ENCODE measurements around the gene TNFRSF6B. TPM values are rescaled to one million over a fixed set of nuclear protein-coding genes. Genes with fewer than 3 reads are reported as not detected.

The TNFRSF6B gene
- polyA plus RNA-seq, 1 of the 3 experiments (the other 2 are of a cell fraction) = 9.4 TPM

- WGBS (ENCODE audit: low lambda C conversion rate) = 94% methylated on average over 5 of the region's 5 CpGs
- CTCF ChIA-PET = no interaction called here
These were observed 18.4 kb downstream of the TNFRSF6B start for GRCh38 chr20:63714858-63715257.

More at GRCh38 chr20:63714858-63715257, 18.4 kb downstream of the TNFRSF6B start:
- H4K20me1 ChIP-seq (ENCODE audit: insufficient read depth) = 0 out of 2 replicates have a peak, but pooled peaks cover 3% of the 10 kb centered on the region
- H3K9me3 ChIP-seq = peaks cover 7% of the 10 kb centered on the region
- H3F3A ChIP-seq (replicated peaks; ENCODE audit: insufficient read depth) = peaks cover 4% of the 10 kb centered on the region
- POLR2A ChIA-PET = no interaction called here
- H3K9me2 ChIP-seq = no peaks in the 10 kb centered on the region
- no peaks in the 10 kb centered on the region for H3K27me3 ChIP-seq (ENCODE audit: insufficient read depth)
- H3K9ac ChIP-seq = no peak overlapping the region
- peaks cover 100% of the 10 kb centered on the region for H3K79me2 ChIP-seq (ENCODE audit: insufficient read depth)
- H3K4me3 ChIP-seq (ENCODE audit: low read depth in 2 of 2, low read length in 1 of 2) = no peak overlapping the region
- no peak overlapping the region for H2AFZ ChIP-seq (ENCODE audit: low read depth)
- no peak overlapping the region for H3K27ac ChIP-seq (ENCODE audit: low read depth in 2 of 2, low read length in 1 of 2)
- H3K36me3 ChIP-seq (replicated peaks in 1 of 2; ENCODE audit: control insufficient read depth in 1 of 2, insufficient read depth in 2 of 2, low read length in 1 of 2) = peaks cover 22 to 85% of the 10 kb centered on the region in 2 experiments
- no peak overlapping the region for H3K4me2 ChIP-seq
- no peak for DNase-seq
- H3K4me1 ChIP-seq (ENCODE audit: control insufficient read depth in 1 of 2, insufficient read depth in 2 of 2, low read depth in 1 of 2, low read length in 1 of 2) = no peaks in the 10 kb centered on the region
- TF ChIP-seq EZH2phosphoT487 (IDR thresholded peaks at IDR 0.05; ENCODE audit: borderline replicate concordance, low read depth) (no peak), TAF1 (IDR thresholded peaks at IDR 0.05; ENCODE audit: borderline replicate concordance, low read depth, low read length) (no peak), FOXJ3 (CRISPR knock-in tag; IDR thresholded peaks at IDR 0.05) (no peak), POLR2AphosphoS5 (IDR thresholded peaks at IDR 0.05; ENCODE audit: low read depth, low read length) (no peak), FOSL2 (IDR thresholded peaks at IDR 0.05; ENCODE audit: borderline replicate concordance, low read depth) (no peak), ZBTB33 (IDR thresholded peaks at IDR 0.05; ENCODE audit: borderline replicate concordance, low read depth) (no peak), GABPA (IDR thresholded peaks at IDR 0.05; ENCODE audit: low read depth) (no peak), MEF2A (IDR thresholded peaks at IDR 0.05; ENCODE audit: borderline replicate concordance, low read depth) (no peak), YY1 (IDR thresholded peaks at IDR 0.05; ENCODE audit: low read depth) (no peak), ELF1 (IDR thresholded peaks at IDR 0.05) (no peak), NRF1 (IDR thresholded peaks at IDR 0.05; ENCODE audit: low read depth, low read length) (no peak), USF2 (IDR thresholded peaks at IDR 0.05; ENCODE audit: borderline replicate concordance, low read depth, low read length) (no peak), CHD2 (IDR thresholded peaks at IDR 0.05; ENCODE audit: low read length, partially characterized antibody) (no peak), FOXM1 (IDR thresholded peaks at IDR 0.05; ENCODE audit: low read depth) (no peak), IRF3 (IDR thresholded peaks at IDR 0.05; ENCODE audit: low read depth, low read length) (no peak), GATA2 (CRISPR knock-in tag; IDR thresholded peaks at IDR 0.05) (no peak), MAX (IDR thresholded peaks at IDR 0.05; ENCODE audit: low read depth) (no peak), JUND (IDR thresholded peaks at IDR 0.05) (no peak), RXRA (IDR thresholded peaks at IDR 0.05; ENCODE audit: borderline replicate concordance, low read depth) (no peak)

All from SK-N-SH (cell line).